LHCN-M2 (cell line): ENCODE data around the gene SPTLC2. TPM values are rescaled to one million over a fixed set of nuclear protein-coding genes. Genes with fewer than 3 reads are reported as not detected.
"Not testable (repeated sequence)": the region's sequence is repeated elsewhere in the genome, so short reads cannot be mapped to it uniquely, and the experiment has no call there.

Experiments used
- DNase-seq: peaks from one replicate; pipeline ENCODE4 v3.0.0-alpha.2; 2012; ENCODE audit warnings: low read depth
- total RNA-seq: library from RNA; depleted of rRNA; stranded (reverse); fragments of >200 nt; gene quantifications from 2 replicates; pipeline ENCODE4 v1.2.3, GENCODE V29; 2014

SPTLC2 gene
- total RNA-seq, 1 experiment from 2014 or later, result 15.6 TPM

DNA sequence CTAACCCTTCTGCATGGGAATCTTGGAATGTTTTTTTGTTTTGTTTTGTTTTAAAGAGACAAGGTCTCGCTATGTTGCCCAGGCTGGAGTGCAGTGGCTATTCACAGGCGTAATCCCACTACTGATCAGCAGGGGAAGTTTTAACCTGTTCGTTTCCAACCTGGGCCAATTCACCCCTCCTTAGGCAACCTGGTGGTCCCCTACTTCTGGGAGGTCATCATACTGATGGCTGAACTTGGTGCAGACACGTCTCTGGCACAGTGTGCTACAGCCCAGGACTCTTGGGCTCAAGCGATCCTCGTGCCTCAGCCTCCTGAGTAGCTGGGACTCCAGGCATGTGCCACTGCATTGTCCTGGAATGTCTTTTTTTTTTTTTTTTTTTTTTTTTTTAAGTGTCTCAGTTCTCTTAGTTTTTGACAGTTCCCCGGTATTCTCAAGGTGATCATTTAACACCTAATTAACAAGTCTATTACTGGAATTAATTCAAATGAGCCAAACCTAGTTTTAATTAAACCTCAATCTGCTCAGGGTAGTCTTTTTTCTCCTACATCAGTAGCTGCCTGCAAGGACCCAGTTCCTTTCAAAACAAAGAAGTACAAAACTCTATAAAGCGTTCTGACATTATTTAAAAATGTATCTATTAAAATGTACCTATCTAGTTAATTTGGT, 68.8 kb downstream of the SPTLC2 start:
- DNase-seq, result no peak

DNA sequence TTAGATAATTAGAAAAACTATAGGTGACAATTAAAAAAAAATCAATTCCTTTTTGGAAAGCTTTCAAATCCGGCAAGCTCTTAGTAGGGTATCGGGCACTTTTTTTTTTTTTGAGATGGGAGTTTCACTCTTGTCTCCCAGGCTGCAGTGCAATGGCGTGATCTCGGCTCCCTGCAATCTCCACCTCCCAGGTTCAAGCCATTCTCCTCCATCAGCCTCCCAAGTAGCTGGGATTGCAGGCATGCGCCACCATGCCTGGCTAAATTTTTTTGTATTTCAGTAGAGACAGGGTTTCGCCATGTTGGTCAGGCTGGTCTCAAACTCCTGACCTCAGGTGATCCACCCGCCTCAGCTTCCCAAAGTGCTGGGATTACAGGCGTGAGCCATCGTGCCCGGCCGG, 71.3 kb downstream of the SPTLC2 start:
- not testable (repeated sequence) for DNase-seq

DNA sequence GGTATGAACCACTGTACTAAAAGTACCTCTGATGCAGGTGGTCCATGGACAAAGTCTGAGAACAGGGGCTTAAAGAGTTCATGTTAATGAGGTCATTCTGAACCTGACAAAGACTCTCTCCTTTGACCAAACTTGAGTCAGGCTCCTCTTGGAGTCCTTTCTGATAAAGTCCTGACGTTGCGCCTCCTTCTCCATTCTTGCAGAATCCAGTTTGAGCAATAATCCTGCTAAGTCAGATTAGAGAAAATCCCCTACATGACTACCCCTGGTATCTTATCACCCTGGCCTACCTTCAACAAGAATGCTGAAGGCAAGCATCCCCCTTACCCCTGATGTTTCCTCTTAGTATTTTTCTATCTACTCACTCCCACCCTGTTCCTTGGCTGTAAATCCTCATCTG, 71.9 kb downstream of the SPTLC2 start:
- DNase-seq, result no peak

DNA sequence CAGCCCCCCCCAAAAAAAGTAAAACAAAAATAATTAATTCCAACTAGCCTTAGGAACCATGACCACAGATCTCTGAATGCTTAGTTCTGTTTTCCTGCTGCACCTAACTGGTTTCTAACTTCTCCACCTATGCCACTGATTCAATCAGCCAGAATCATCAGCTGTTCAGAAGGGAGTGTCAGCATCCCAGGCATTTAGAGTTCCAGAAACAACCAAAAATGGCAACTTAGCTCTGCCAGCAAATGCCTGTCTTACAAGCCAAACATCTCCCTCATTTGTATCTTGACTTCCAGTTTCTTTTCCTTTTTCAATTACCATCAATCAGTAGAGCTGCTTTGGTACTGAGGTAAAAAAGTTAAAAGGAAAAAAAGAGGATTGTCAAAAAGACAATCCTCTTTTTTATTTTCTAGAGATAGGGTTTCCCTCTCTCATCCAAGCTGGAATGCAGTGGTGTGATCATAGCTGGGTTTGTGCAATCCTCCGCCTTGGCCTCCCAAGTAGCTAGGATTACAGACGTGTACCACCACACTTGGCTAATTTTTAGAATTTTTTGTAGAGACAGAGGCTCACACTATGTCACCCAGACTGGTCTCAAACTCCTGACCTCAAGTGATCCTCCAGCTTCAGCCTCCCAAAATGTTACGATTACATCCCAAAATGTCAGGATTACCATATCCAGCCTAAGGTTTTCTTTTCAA, 72.7 kb downstream of the SPTLC2 start:
- no peak for DNase-seq

DNA sequence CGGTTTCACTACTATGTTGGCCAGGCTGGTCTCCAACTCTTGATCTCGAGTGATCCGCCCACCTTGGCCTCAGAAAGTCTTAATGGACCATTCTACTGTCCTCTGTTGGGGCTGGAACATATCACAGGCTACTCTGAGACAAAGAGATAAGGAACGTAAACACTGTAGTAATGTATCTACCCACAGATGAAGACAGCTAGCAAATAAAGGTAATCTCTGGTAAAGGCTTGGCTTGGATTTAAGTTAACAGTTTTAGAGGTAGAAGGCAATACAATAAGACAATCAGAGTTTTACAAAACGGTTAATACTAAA, 73.2 kb downstream of the SPTLC2 start:
- no peak for DNase-seq

DNA sequence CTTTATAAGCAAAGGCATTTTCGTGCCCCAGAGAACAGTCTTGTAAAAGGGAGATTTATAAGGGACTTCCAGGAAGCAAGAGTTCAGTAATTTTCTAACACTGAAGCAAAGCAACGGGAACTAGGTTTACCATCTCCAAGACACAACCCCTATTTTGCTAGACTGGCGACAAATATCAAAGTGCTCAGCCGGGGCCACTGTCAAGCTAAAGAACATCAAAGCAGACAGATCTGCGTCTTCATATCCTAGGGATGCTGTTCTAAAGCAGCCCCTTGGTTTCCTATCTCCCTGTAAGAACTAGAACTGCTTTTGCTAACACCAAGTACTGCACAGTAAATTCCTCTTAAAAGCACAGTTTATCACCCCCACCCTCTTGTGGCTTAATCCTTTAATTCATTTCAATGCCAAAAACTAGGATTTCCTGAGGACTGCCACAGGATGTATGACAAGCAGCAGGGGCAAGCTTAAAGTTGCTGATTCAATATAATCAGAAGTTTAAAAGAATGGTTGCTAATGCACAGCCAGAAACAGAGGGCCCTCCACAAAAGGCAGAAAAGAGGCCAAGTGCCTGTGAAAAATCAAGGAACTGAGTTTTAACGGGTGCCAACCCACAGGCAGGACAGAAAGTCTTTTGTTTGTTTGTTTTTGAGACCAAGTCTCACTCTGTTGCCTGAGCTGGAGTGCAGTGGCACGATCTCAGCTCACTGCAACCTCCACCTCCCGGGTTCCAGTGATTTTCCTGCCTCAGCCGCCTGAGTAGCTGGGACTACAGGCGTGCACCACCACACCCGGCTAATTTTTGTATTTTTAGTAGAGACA, 73.8 kb downstream of the SPTLC2 start:
- no peak for DNase-seq

DNA sequence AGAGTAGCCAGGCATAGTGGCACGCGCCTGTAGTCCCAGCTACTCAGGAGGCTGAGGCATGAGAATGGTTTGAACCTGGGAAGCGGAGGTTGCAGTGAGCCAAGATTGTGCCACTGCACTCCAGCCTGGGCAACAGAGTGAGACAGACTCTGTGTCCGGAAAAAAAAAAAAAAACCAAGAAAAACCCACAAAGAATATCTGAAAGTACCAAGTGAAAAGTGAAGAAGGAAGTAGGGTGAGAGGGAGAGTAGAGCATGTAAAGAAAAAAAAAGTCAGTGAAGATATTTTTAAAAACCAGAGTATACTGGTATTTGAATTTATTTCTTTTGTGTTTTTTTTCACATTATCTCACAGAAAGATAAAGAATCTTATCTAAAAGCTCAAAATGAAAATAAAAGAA, 74.5 kb downstream of the SPTLC2 start:
- no peak for DNase-seq

DNA sequence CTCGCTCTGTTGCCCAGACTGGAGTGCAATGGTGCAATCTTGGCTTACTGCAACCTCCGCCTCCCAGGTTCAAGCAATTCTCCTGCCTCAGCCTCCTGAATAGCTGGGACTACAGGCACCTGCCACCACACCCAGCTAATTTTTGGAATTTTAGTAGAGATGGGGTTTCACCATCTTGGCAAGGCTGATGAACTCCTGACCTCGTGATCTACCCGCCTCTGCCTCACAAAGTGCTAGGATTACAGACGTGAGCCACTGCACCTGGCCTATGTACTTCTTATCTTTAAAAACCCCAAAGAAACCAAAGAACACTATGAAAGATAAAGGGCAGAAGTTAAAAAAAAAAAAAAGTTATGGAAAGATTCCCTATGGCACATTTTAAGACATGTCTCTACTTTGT, 79.5 kb downstream of the SPTLC2 start:
- DNase-seq, result not testable (repeated sequence)

DNA sequence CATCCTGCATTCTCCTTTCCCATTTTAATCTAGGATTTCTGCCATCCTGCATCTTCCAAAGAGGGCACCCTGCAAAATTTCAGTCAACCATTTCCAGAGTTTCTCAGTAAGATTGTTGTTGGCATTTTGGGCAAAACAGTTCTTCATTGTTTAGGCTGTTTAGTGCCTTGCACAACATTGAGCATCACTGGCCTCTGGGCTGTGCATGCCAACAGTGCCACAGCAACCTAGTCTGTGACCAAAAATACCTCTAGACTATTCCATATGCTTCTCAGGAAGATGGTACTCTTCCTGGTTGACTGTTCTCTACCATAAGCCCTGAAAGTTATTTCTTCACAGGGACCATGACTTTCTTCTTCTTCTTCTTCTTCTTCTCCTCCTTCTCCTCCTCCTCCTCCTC, 85.4 kb downstream of the SPTLC2 start:
- no peak for DNase-seq

DNA sequence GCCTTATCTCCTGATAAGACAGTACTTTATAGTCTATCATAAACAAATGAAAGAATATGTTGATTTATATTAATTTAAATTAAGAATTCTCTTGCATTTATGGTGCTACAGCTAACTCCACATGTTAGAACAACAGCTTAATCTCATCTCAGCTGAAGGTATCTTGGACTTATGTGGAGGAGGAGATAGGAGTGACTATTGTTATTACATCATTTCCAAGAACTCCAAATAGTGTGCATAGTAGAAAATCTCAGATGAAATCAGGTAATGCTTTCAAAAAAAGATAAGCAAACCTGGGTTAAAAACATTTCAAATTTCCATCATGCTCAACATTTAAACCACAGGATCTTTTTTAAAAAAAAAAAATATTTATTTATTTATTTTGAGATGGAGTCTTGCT, 86.5 kb downstream of the SPTLC2 start:
- DNase-seq, result no peak

DNA sequence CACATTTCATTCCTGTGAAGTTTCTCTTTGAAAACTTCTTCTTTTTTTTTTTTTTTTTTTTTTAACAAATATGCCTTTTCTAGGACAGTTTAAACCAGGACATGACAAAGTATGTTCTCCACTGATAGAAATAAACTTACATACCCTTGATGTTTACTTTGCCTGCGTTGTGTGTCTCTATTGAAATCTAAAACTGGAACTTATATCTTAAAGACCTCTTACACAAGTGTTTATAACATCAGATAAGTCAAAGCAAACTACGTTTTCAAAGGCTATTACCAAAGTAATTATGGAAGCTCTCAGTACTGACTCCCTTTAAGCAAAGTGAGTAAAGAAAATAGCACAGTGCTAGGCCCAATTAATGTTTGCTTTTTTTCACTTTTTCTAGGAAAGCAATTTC, 87.2 kb downstream of the SPTLC2 start:
- no peak for DNase-seq

DNA sequence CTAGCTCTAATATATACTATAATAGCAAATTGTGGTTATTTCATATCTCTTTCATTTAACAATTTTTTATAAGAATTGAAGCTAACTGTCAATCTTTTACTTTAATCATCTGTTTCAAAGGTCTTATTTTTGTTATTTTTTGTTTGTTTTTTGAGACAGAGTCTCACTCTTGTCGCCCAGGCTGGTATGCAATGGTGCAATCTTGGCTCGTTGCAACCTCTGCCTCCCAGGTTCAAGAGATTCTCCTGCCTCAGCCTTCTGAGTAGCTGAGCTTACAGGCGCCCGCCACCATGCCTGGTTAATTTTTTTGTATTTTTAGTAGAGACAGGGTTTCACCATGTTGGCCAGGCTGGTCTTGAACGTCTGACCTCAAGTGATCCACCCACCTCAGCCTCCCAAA, 87.7 kb downstream of the SPTLC2 start:
- DNase-seq, result not testable (repeated sequence)

DNA sequence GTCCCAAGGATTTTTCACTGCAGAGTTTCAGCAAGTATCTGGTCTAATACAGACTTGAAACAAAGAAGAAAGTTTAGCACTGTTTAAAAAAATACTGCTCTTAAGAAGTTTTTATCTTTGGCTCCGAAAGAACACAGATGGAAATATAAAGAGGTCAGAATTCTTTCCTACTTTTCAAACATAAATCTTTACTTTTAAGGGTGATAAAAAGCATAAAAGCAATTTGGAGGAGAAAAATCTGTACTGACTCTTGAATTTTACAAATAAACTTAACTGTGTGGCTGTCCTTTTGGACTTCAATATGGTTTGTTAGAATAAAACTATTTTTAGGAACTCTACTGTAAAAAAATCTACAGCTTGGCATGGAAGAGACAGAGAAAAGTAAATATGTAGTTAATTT, 90.2 kb downstream of the SPTLC2 start:
- DNase-seq, result no peak

DNA sequence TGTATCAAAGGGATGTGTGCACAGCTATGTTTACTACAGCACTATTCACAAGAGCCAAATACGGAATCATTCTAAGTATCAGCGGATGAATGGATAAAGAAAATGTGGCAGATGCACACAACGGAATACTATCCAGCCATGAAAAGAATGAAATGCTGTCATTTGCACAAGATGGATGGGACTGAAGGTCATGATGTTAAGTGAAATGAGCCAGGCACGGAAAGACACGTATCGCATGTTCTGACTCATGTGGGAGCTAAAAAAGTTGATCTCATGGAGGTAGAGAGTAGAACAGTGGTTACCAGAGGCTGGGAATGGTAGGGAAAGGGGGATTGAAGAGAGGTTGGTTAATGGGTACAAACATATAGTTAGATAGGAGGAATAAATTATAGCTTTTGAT, 91.9 kb downstream of the SPTLC2 start:
- DNase-seq, result no peak

DNA sequence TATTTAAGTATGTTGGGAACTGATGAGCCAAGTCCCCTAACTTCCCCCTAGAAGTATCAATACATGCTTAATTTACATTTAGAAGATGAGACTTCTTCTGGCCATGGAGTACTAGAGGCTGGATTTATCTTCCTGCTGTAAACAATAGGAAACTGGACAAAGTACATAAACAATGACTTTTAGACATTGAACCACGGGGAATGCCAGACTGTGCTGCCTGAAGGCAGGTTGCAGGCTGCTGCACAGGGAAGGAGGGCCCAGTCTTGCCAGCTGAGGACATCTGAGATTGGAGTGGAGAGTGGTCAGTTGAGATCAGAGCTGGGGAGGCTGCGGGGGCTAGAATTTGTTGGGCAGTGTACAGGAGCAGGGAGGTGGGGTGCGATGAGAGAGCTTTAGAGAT, 93.3 kb downstream of the SPTLC2 start:
- no peak for DNase-seq

DNA sequence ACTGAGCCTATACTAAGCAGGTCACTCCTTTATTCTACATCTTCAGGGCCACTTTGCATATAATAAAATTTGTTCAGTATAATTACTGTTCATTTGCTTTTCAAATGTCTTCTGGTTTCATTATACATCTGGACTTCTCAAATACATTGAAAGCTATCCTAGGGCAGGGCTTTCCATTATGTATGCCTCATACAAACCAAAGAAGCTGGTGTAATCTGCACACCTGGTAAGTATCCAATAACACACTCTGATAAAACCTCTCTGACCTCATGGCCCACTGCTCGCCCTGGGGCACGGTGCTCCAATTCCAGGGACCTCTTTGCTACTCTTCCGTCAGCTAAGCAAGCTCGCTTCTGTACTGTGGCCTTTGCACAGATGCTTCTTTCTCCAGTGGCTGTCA, 95.9 kb downstream of the SPTLC2 start:
- no peak for DNase-seq

DNA sequence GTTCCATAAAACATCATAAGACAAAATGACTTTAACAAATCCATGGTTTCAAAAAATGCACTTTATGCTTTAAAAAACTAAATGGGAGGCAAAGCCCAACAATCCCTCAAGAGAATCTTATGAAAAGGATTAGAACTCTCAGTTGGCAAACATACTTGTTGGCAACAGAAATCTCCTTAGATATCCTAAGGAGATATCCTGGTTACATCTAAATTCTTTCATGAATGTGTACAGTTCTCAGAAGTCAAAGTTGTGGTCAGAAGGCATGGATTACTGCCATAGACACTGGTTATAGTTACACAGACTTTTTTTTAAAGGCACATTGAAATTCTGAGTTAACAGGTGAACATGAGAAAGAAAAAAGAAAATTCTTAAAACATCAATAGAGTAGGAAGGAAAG, 100.3 kb downstream of the SPTLC2 start:
- no peak for DNase-seq

DNA sequence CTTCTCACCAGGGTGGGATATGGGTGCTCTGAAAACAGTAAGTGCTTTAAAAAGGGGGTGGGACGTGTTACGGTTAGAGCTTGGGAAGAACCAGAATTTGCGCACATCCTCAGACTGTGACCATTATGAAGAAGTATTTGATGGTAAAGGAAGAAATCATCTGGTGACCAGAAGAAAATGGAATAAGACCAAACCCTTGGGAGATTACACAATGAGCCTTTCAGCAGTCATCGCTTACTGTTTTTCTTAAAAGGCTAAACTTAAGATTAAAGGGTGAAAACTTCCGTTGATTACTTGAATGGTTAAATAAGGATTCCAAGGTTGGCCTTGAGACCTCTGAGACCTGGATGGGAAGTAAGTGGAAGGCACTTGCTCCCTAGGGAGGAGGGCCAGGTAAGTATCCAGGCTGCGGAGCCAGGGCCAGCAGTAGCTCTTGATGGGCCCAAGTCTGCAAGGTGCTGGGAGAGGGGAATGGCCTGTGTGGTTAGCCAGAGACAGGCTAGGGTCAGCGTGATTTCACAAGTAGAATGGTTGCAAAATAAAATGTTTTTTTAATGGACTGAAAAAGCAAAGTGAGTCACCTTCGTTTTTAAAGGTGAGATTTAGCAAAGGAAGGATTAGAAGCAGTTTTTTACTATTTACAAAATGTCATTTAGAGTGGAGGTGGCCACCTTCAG, 104.8 kb downstream of the SPTLC2 start:
- DNase-seq, result no peak

DNA sequence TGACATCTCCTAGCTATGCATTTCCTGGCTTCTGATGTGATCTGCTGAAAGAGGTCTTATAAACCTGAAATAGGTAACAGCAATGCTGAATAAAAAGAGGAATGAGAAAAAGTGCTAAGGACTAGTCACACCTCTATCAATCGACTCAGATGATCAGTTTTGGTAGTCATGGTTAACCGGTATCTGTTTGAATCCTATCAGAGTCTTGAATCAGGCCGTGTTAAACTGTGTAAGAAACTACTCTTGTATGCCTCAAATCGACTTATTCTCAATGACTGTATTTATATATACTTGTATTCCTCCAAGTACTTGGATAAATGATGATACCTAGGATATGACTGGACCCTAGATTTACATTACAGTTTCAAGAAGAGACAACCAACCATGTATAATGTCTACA, 107.1 kb downstream of the SPTLC2 start:
- no peak for DNase-seq

DNA sequence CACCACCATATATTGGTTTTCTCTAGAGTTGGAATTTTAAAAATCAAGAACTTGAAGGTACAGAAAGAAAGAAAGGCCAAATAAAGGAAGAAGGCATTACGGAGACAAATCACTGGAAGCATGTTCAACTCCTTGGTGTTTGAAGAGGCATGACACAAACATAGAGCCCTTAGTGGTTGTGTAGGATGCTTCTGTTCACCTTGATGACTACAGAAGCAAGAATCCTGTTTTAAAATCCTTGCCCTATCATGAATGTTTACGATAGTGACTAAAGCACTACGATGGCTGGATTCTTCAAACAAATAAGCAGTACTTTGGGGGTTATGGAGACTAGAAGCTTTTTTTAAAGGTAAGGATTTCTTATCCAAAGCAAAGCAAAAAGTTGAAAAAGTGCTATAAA, 107.6 kb downstream of the SPTLC2 start:
- no peak for DNase-seq

DNA sequence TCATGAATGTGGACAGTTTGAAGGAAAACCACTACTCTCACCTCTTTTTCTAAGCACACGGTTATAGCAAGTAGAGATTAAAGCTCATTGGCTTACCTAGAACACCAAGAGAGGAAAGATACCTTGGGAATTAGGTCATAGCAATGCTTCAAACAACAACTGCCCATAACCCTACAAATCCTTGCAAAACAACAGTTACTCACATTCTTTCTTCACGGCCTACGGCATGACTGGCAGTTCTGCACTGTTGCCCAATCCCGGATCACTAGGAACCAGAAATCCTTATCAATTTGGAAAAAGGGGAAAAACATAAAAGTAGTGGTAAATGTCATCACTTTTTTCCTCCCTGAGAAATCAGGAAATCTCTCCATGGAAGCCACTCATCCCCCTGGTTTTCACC, 108.2 kb downstream of the SPTLC2 start:
- DNase-seq, result peak; percentile 32

DNA sequence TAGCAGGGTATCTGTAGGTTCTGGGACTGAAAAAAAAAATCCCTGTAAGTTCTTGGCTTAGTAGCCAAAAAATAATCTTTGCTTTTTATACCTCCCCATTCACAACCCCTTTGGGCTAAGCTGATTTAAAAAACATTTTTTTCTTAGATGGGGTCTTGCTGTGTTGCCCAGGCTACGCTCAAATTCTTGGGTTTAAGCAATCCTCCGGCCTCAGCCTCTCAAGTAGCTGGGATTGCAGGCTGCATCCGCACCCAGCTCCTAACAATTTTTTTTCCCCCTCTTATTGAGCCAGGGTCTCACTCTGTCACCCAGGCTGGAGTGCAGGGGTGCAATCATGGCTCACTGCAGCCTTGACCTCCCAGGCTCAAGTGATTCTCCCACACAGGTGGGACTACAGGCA, 108.7 kb downstream of the SPTLC2 start:
- no peak for DNase-seq
